GM19240 (cell line): ENCODE measurements around the gene TRERF1.

Source experiments
- DNase-seq: peaks from one replicate; pipeline ENCODE4 v3.0.0; 2011; ENCODE audit warnings: low spot score; ENCODE audit not compliant: insufficient read length

The TRERF1 gene

DNA sequence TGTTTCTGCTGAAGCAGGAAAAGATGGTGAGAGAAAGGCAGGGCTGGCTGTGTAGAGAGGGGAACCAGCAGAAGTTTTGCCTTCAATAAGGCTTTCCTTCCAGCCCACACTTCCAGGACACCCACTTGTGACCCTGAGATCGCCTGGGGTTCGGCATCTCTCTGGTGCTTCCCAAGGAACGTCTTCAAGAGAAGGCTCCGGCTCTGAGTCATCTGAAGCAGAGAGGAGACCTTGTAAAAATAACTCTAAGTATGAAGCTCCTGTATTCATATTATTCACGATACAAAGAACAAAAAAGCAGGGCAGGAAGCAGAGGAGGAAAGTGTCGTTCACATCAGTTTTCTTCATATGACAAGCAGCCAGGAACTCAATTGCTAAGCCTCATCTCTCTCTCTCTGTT, 138.7 kb downstream of the TRERF1 start:
- no peak for DNase-seq

DNA sequence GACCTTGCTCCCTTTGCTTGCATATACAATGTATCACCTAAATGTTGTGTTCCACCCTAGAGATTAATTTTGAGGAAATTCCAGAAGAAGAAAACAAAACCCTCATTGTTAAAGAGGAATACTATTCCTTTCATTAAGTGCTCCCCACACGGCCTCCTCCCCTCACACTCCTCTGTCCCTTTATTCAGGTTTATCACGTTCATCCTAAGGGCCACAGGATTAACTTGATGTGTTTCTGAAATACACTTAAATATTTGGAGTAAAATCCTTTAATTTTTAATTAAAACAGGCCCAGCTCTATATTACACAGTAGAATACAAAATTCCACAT, 144.6 kb downstream of the TRERF1 start:
- no peak for DNase-seq

DNA sequence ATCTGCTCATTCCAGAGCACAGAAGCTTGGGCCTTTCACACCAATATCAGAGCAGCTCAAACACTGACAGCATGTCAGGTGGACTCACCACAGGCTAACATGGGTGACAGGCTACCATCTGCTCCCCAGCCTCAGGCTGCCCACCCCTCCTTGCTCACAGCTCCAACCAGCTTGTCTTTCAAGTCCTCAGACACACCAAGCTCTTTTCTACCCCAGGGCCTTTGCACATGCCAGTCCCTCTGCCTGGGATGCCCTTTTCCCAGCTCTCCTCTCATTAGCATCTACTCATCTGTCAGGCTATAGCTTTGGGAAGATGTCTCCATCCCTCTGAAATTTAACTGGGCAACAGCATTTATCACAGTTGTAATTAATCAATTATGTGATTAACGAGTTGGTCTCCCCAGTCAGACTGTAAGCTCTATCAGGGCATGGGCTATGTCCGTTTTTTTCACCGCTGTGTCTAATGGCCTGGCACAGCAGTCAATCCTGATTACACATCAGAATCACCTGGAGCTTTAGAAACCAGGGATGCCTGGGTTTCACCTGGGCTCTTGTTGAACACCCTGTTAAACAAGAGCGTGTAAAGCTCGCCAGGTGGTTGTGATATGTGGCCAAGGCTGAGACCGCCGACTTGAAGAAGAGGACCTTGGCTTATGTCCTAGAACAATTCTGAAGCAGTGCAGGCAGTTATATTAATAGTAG, 145.1 kb downstream of the TRERF1 start:
- DNase-seq = no peak

DNA sequence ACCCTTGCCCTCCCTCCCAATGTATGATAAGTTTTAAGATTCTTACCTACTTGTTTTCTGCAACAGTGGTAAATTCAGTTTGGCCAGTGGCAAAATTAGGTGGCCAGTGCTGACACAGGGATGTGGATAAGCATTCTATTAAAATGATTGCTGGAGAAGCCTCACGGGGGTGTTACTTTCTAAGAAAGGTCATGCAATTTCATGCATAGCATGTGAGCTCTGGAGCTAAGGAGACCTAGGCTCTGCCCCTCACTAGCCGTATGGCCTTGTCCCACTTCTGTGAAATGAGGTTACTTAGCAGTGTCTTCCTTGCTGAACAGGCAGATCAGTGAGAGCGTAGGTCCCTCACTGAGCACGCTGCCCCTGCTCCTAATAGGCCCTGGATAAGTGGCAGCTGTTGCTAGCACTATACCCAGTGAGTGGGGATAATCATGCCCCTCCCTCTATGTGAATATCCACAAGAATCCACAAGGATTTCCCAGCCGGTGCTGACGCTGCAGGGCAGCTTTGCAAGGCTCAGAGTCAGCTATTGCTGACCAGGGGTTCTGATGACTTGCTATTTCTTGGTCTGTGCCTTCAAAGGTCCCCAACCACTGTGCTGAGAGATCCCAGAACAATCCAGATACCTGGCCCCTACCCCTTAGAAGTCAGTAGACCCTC, 147.5 kb downstream of the TRERF1 start:
- no peak for DNase-seq

DNA sequence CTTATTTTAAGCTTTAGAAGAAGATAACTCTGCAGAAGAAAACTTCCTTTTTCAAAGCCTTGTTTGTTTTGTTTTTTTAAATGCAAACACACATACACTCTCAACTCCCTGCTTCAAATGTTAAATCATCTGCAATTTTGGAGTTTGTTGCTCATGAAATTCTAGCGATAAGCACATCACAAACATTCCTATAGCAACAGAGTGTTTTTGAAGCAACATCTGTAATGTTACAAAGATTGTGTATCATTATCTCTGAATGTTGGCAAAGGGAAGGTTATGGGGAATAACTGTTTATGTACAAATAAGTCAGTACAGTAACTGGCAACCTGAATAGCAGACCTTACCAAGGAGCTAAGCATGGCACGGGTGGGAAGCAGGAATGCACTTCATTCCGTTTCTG, 149.3 kb downstream of the TRERF1 start:
- no peak for DNase-seq

DNA sequence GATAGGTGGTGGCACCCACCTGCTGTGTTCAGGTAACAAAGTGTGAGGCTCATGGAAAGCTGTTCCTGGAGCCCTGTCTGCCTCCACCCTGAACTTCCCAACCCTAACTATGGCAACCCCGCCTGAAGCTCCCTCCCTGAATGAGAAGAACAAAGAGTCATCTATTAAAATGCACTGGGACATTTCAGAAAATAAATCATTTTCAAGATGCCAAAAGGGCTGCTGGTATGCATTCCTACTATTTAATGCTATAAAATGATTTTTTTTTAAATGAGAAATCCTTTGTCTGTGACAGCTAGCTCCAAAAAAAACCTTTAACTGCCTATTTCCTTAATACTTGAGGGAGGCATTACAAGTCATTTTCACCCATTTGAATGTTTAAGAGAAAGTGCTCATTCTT, 149.7 kb downstream of the TRERF1 start:
- no peak for DNase-seq

DNA sequence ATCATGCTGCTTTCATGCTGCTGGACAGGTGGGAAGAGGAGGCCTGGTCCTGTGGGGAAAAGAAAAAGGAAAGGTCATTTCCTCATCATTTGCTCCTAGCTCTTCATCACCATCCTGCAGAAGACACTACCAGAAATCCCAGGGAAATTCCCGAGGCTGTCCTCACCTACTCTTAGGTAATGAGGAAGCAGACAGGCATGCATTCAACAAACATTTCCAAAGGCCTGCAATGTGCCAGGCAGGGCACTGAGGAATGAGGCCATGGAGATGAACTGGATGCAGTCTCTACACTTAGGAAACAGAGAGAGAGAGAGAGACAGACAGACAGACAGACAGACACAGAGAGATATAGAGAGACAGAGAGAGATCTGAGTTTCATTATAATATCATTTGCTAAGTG, 151.0 kb downstream of the TRERF1 start:
- no peak for DNase-seq

DNA sequence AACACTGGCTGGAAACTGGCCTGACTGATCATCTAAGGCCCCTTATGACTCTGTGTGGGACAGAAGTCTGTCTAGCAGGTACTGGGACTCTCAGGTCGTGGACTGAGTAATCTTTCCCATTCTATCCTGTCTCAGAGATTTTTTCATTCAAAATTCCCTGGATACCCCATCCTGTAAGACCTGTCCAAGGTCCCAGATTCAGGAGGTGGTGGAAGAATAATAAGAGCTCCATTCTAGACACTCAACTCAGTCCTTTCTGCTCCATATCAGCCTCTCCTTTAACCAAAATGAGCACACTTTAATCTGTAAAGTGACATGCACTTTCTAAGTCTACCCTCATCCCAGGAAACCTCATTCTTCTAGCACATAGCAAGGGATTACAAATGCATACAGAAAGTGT, 151.5 kb downstream of the TRERF1 start:
- DNase-seq = no peak

DNA sequence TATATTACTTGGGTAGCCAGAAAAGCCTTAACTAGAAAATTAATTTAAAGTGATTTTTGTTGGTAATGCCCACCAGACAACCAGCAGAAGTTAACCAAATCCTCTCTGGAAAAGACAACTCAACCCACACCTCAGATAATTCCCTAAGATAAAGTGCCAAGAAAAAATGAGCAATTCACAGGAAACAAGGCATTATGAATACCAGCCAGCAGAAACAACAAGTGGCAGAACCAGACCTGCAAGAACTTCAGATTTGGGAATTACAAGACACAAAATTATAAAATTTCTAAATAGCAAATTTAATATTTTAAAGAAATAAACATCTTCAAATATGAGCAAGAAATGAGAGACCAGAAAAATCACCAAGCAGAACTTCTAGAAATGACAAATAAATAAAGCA, 154.1 kb downstream of the TRERF1 start:
- no peak for DNase-seq

DNA sequence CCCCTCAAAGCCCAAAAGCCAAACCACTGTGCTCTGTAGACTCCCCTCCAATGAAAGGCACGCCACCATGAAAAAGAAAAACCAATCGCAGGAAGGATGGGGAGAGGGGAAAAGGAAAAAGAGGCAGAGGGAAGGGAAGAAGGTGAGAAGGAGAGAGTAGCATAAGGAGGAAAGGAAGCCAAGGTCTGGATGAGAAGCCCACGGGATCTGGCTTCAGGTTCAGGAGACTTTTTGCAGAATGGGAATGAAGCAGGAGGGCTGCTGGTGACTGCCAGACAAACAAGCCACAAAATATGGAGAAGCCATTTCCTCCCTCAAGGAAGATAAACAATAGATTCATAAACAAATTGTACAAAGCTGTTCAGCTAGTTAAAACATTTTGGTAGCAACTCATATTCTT, 155.1 kb downstream of the TRERF1 start:
- no peak for DNase-seq

DNA sequence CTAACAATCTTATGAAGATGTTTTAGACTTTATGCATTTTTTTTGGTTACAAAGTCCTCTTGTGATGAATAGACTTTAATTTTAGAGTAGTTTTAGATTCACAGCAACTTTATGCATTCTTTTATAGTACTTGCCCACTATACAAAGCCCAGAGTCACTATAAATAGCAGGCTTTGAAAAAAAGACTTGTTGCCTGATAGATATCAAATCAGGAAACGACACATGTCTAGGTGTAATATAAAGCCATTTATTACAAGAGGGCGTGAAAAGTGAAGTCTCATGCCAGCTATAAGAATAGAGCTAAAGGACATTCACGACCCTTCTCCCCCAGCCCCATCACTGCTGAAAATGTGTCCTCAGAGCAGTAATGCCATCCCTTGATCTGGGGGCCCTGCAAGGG, 156.0 kb downstream of the TRERF1 start:
- DNase-seq = no peak

DNA sequence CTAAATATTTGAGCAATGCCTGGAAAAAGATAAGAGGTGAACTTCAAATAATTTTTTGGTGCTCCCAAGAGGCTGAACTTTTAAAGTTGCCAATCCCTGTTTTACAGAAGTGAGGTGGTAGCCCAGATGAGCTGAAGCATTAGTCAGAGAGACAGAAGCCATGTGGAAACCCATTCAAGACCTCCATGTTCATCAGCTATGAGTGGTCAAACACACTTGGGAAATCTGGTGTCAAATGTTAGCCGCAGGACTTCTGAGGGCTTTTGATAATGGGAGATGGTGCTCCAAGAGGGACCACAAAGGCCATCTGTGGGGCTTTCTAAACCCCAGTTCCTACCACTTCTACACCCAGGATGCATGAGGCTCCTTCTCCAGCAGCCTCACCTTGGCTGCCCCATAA, 156.5 kb downstream of the TRERF1 start:
- no peak for DNase-seq

DNA sequence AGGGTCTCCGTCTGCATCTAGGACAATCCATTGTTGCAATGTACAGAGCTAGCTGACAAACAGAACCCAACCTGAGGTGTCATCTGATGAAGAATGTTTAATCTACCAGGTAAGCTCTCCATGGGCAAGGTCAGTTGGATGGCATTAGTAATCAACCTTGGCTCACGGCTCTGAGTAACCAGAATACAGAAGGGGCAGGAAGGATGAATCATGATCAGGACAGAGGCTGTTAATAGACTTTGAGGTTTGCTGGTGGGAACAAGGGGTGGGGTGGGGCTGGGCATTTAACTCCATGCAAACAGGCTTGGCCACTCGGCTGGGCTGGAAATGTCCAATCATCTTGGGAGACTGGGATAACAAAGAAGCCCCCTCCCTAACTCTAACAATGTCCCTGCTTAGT, 157.0 kb downstream of the TRERF1 start:
- DNase-seq = no peak

DNA sequence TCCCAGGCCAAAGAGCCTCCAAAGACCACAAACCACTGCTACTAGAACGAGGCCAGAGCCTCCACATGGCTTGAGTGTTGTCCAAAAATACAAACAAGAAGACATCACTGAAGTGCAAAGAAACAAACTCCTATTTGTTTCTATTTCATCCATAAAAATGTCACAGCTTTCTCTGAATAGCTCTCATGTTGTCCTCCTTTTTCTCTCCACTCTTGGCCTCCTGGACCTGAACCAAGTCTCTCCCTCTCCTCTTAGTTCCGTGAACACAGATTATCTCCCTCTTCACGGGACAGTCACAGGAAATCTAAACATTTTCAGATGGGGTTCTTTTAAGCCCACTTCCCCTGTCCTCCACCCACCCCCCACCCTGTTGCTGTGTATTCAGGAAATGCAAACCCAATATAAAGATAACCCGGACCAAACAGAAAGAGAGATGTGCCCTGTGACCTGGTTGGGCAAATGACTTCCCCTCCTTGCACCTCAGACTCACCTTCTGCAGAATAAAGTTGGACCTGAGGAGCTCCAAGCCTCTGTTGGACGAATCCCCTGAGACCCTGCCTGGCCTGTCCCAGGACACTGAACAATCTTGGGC, 158.2 kb downstream of the TRERF1 start:
- no peak for DNase-seq

DNA sequence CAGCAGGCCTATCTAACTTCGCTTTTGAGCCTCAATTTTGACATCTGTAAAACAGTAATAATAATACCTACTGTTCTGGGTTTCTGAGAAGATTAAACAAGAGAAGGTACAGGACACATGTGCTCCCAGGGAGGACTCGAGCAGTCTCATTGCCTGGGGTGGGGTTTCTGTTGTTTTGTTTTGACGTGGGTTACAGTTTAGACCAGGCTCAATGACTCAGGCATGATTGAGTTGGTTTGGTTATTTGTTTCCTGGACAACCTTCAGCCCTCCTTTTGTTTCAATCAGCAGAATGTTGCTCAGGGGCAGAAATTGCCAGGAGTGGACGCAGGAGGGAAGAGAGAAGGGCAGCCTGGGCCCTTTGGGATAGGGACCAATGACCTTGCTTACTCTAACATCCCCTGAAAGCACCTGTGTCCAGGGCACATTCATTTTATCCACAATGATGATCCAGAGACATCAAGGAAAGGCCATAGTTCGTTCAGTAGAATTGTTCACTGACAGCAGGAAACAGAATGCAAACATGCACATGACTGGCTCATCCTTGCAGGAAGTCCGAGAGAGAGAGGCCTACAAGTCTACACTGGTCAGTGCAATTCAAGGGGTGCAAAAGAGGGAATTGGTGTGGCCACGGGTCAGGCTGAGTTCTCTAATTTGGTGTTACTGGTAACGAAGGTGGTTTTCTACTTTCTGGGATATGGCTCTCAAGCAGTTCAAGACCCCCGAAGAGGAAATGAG, 159.6 kb downstream of the TRERF1 start:
- DNase-seq = no peak

DNA sequence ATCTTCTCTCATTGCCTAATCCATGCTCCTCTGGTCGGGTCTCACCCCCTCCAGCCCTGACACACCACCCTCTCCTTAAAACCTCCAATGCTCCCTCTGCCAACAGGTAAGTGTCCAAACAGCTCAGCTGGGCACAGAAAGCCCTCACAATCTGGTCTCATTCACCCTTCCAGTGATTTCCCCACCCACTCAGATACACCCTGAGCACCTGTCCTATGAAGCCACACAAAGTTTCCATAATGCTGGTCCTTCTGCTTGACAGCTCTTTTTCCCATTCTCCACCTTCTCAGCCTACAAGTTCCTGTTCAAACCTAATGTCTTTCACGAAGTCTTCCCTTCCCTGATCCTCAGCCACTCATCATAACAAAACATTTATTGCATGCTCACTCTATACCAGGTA, 164.0 kb downstream of the TRERF1 start:
- DNase-seq = no peak

DNA sequence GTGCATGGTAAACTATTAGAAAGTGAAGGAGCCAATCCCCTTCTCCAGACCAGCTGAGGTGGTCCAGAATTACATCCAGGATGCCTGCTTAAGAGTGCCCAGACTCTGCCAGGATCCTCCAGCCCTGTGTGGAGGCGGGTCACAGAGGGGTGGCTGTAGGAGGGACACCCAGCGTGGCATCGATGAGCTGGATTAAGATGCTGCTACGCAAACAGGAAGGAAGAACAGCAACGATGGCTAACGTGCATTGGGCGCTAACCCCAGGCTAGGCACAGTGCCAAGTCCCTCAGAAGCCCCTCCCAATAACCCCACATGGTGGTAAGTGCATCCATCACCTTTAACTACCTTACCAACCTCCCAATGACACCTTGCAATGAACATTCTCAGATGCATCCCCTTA, 170.2 kb downstream of the TRERF1 start:
- no peak for DNase-seq

DNA sequence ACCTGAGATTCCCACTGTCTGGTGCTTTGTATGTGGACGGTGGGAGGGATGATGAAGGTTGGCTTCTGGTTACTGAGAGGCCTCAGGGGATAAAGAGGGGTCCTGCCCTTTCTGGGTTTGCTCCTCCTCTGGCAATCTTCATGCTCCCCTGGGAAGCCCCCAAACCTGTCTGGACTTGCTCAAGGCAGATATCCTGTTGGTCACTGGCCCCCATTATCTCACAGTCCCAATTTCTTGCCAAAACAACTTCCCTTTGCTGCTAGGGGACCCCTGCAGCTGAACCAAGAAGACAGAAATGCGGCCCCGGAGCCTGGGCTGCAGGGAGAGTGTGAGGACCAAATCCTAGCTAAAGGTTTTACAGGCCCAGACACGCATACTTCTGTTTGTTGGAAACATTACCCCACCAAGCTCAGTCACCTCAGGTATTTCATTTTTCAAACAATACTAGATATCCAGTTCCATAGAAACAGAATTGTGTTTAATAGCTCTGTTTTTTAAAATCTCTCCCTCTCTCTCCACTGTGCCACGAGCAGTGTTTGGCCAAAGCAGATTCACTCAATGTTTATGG, 170.7 kb downstream of the TRERF1 start:
- no peak for DNase-seq

DNA sequence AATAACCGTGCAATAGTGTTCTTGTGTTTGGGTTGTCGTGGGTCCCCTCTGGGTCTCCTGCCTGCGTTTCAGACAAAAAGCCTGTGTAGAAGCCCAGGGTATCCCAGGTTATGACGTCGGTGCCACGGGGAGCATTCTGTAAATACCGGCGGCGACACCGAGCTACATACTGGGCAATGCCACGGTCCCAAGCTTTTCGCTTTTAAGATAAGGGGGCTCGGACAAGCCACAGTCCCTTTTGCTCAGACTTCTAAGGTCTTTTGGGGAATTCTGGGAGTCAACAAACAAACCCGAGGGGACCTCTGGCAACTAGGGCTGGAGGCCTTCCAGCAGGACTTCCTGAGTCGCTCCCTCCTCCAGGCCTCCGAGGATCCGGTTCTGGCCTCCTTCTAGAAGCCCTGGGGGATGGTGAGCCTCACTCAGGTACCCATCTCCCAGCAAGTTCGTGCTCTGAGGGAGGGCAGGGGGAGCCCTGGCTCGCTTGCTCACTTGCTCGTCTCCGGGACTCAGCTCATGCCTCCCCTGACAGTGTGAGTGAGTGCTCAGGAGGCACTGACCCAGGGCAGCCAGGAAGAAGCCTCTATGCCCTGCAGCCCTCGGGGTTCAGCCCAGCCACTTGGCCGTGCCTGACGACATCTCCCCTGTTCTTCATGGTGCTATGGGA, 171.6 kb downstream of the TRERF1 start:
- no peak for DNase-seq

DNA sequence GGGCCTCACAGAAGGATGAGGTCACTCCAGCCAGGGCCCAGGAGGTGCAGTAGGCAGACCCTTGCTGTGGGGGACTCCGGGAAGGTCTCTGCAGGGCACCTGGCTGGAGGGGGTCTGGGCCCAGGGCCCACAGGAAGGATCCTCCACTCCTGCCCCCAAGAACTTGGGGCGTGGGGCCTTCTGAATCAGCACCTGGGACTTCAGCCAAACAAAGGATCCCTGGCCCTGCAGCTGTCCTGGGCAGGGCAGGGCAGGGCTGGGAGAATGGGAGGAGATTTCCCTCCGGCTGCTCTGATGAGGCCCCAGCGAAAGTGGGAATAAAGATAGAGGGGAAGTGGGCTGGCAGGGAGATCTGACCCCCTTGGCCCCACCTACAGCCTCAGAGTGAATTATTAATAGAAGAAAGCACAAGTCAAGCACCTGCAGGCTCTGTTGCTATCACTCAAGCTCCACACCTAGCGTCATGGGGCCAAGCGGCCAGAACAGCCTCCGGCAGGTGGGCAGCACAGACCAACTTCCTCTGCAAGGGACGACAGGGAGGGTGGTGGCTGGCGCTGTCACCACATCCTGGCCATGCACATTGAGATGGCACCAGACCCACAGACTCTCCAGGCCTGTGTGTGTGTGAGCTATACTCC, 172.5 kb downstream of the TRERF1 start:
- no peak for DNase-seq
